ENCODE measurements around the gene PANK4. TPM values are rescaled to one million over a fixed set of nuclear protein-coding genes. Genes with fewer than 3 reads are reported as not detected.

Gene PANK4
- total RNA-seq, 1 experiment from 2014 or later, result 27.0 TPM

DNA sequence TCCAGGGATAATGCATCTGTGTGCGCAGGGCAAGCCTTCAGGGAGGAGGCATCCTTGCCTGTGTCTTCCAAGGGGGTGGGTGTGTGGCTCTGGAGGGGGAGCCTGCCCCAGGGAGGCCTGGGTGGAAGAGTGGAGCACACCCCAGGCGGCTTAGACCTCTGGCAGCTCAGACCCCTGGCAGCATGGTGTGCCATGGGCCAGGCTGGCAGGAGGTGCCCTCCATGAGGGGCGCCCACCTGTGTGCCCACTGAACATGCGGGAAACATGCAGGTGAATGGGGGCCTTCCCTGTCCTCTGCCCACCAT is 1.1 kb upstream of the PANK4 start:
- ChIA-PET CTCF (no interaction called here), POLR2A (no interaction called here)
- H3K27ac Mint-ChIP-seq (ENCODE audit: unreplicated experiment), result no peak overlapping the region
- peaks cover 6% of the 10 kb centered on the region for H3K36me3 Mint-ChIP-seq (ENCODE audit: insufficient read depth, unreplicated experiment)
- TF ChIP-seq, protein P1, sequence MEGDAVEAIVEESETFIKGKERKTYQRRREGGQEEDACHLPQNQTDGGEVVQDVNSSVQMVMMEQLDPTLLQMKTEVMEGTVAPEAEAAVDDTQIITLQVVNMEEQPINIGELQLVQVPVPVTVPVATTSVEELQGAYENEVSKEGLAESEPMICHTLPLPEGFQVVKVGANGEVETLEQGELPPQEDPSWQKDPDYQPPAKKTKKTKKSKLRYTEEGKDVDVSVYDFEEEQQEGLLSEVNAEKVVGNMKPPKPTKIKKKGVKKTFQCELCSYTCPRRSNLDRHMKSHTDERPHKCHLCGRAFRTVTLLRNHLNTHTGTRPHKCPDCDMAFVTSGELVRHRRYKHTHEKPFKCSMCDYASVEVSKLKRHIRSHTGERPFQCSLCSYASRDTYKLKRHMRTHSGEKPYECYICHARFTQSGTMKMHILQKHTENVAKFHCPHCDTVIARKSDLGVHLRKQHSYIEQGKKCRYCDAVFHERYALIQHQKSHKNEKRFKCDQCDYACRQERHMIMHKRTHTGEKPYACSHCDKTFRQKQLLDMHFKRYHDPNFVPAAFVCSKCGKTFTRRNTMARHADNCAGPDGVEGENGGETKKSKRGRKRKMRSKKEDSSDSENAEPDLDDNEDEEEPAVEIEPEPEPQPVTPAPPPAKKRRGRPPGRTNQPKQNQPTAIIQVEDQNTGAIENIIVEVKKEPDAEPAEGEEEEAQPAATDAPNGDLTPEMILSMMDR (IDR thresholded peaks at IDR 0.05; ENCODE audit: insufficient read depth in 1 of 2, low read depth in 1 of 2, low read length in 1 of 2, severe bottlenecking in 1 of 2, unreplicated experiment in 1 of 2), result no peak
- H3K9me3 Mint-ChIP-seq (ENCODE audit: unreplicated experiment), result no peaks in the 10 kb centered on the region
- no peak overlapping the region for H3K4me3 Mint-ChIP-seq (ENCODE audit: unreplicated experiment)
- H3K27me3 ChIP-seq (replicated peaks; ENCODE audit: control insufficient read depth, insufficient read depth, low read length), result peaks cover 3% of the 10 kb centered on the region
- BruUV-seq (replicated peaks), result no TSS peak
- H3K27me3 Mint-ChIP-seq (ENCODE audit: insufficient read depth, unreplicated experiment), result peaks cover 4% of the 10 kb centered on the region
- no peaks in the 10 kb centered on the region for H3K36me3 ChIP-seq (ENCODE audit: control insufficient read depth, insufficient read depth, low read length)
- no peak for DNase-seq
- H3K9me3 ChIP-seq, result no peaks in the 10 kb centered on the region
- 0 out of 2 replicates have a peak, but pooled peaks cover 3% of the 10 kb centered on the region for H3K4me1 ChIP-seq
- H3K4me1 Mint-ChIP-seq (ENCODE audit: low read depth, unreplicated experiment), result no peaks in the 10 kb centered on the region
- intact Hi-C loops (cut with micrococcal nuclease; ENCODE audit: unreplicated experiment), result loop anchor here (5.0 kb wide), 1 partner anchor 60 kb away; the partner anchor contains the start of gene PRXL2B
- H3K4me3 ChIP-seq (ENCODE audit: low read depth, low read length), result no peak overlapping the region

DNA sequence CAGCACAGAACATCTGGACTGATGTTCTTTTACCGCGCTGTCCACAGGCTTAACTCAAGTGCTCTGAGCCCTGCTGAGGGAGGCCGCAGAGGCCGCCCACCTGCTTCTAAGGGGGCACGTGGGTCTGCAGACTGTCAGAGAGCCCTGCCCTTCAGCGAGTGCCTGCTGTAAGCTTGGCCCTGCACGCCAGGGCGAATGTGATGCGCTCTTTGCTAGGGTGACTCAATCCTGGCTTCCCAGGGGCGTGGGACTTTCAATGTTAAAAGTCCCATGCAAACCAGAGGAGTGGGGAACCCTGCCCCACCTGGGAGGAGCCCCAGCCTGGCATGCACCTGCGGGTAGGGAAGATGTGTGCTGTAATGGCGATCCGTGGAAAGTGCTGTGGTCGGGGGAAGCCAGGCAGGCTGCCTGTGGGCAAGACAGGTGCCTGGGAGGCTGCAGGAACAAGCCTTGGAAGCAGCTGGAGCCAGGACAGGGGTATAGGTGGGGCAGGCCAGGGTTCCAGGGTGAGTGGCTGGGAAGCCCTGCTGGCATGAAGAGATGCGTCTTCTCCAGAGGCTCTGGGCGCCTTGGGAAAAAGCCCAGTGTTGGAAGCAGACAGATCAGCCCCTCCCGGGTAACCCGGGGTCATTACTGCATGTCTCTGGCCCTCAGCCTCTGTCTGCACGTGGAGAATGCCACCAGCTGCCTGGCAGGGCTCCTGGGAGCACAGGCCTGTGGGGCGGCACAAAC is 594 bp upstream of the PANK4 start:
- Mint-ChIP-seq H3K27ac (ENCODE audit: unreplicated experiment) (peak overlapping the region; percentile 67), H3K9me3 (ENCODE audit: unreplicated experiment) (no peaks in the 10 kb centered on the region), H3K36me3 (ENCODE audit: insufficient read depth, unreplicated experiment) (peaks cover 6% of the 10 kb centered on the region), H3K4me3 (ENCODE audit: unreplicated experiment) (peak overlapping the region; percentile 81), H3K4me1 (ENCODE audit: low read depth, unreplicated experiment) (no peaks in the 10 kb centered on the region), H3K27me3 (ENCODE audit: insufficient read depth, unreplicated experiment) (peaks cover 4% of the 10 kb centered on the region)
- Histone ChIP-seq H3K4me1 (0 out of 2 replicates have a peak, but pooled peaks cover 3% of the 10 kb centered on the region), H3K36me3 (ENCODE audit: control insufficient read depth, insufficient read depth, low read length) (no peaks in the 10 kb centered on the region), H3K4me3 (ENCODE audit: low read depth, low read length) (peak overlapping the region; percentile 21), H3K27me3 (replicated peaks; ENCODE audit: control insufficient read depth, insufficient read depth, low read length) (peaks cover 3% of the 10 kb centered on the region), H3K9me3 (no peaks in the 10 kb centered on the region)
- TF ChIP-seq, protein P1 (IDR thresholded peaks at IDR 0.05; ENCODE audit: insufficient read depth in 1 of 2, low read depth in 1 of 2, low read length in 1 of 2, severe bottlenecking in 1 of 2, unreplicated experiment in 1 of 2), result no peak
- intact Hi-C loops (cut with micrococcal nuclease; ENCODE audit: unreplicated experiment), result loop anchor here (1.0 to 5.0 kb wide), 2 partner anchors 19 to 60 kb away; partner anchors contain the start of gene PRXL2B
- ChIA-PET CTCF (interaction anchor here (0.5 to 1.5 kb wide), 4 partner anchors 20 to 964 kb away, joined by 3 to 6 read pairs (median 4); no protein-coding TSS in a partner anchor), POLR2A (interaction anchor here (1.1 to 1.6 kb wide), 3 partner anchors 8 to 59 kb away, joined by 4 to 10 read pairs (median 4); partner anchors contain the start of gene PRXL2B)
- no TSS peak for BruUV-seq (replicated peaks)
- no peak for DNase-seq

DNA sequence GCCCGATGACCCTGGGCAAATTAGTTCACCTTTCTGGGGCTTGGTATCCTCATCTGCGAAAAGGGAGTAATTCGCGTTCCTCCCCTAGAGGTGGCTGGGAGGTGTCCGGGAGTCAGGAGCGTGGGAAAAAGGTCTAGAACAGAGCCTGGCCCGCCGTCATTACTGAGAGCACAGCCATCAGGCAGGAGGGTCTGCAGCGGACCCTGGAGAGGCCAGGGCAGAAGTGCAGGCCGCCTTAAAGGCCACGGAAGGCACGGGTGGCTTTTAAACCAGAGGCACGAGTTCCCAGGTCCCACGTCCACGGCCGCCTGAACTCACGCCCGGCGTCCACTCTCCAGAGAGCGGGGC is 850 bp downstream of the PANK4 start:
- Mint-ChIP-seq H3K27me3 (ENCODE audit: insufficient read depth, unreplicated experiment) (peaks cover 4% of the 10 kb centered on the region), H3K9me3 (ENCODE audit: unreplicated experiment) (no peaks in the 10 kb centered on the region), H3K36me3 (ENCODE audit: insufficient read depth, unreplicated experiment) (peaks cover 6% of the 10 kb centered on the region), H3K4me1 (ENCODE audit: low read depth, unreplicated experiment) (no peaks in the 10 kb centered on the region), H3K27ac (ENCODE audit: unreplicated experiment) (peak overlapping the region; percentile 69), H3K4me3 (ENCODE audit: unreplicated experiment) (peak overlapping the region; percentile 81)
- intact Hi-C loops (cut with micrococcal nuclease; ENCODE audit: unreplicated experiment), result loop anchor here (5.0 kb wide), 1 partner anchor 62 kb away; the partner anchor contains the start of gene PRXL2B
- H3K4me3 ChIP-seq (ENCODE audit: low read depth, low read length), result peak overlapping the region; percentile 65
- TF ChIP-seq, protein P1 (IDR thresholded peaks at IDR 0.05; ENCODE audit: insufficient read depth in 1 of 2, low read depth in 1 of 2, low read length in 1 of 2, severe bottlenecking in 1 of 2, unreplicated experiment in 1 of 2), result no peak
- H3K9me3 ChIP-seq, result no peaks in the 10 kb centered on the region
- POLR2A ChIA-PET, result interaction anchor here (1.0 to 1.6 kb wide), 3 partner anchors 20 to 113 kb away, joined by 3 to 10 read pairs (median 4); partner anchors contain the start of genes PEX10 and PRXL2B
- 0 out of 2 replicates have a peak, but pooled peaks cover 3% of the 10 kb centered on the region for H3K4me1 ChIP-seq
- H3K36me3 ChIP-seq (ENCODE audit: control insufficient read depth, insufficient read depth, low read length), result no peaks in the 10 kb centered on the region
- CTCF ChIA-PET, result interaction anchor here (0.6 to 1.5 kb wide), 4 partner anchors 20 to 965 kb away, joined by 3 to 4 read pairs (median 3); no protein-coding TSS in a partner anchor
- DNase-seq, result no peak
- peaks cover under 1% of the 10 kb centered on the region; the same call in 1 of the 2 replicates for H3K27me3 ChIP-seq (replicated peaks; ENCODE audit: control insufficient read depth, insufficient read depth, low read length)
- no TSS peak for BruUV-seq (replicated peaks)
